NB4 (cell line): Measurements from ENCODE around the gene CAMTA1.

ENCODE experiments used
- CTCF ChIP-seq: IDR thresholded peaks from one replicate; pipeline ENCODE4 v1.5.1; 2012; ENCODE audit warnings: low read depth, low read length
- MAX ChIP-seq: IDR thresholded peaks from 2 replicates; pipeline ENCODE4 v1.6.1; 2011; ENCODE audit warnings: low read depth, low read length
- MYC ChIP-seq: IDR thresholded peaks from 2 replicates; pipeline ENCODE4 v1.6.1; 2011; ENCODE audit warnings: low read depth, low read length
- POLR2A ChIP-seq: IDR thresholded peaks from 2 replicates; pipeline ENCODE4 v1.6.1; 2011; ENCODE audit warnings: mild to moderate bottlenecking; ENCODE audit not compliant: insufficient read length; ENCODE audit errors: extremely low read depth

GRCh38 chr1:6911021-6911941, 126.0 kb downstream of the CAMTA1 start:
- TF ChIP-seq POLR2A, result no peak
- TF ChIP-seq CTCF, result no peak
- no peak for TF ChIP-seq MAX
- no peak for TF ChIP-seq MYC
